HG03469 (cell line): ENCODE data around the gene ADAP1.
A peak's percentile ranks its signal among the peaks of the same experiment; 100 is the strongest.
"Not testable (repeated sequence)": the region's sequence is repeated elsewhere in the genome, so short reads cannot be mapped to it uniquely, and the experiment has no call there.

Experiments used
- ATAC-seq: cut with Tn5 transposase; IDR thresholded peaks from one replicate; pipeline ENCODE4 v1.9.1; 2021; ENCODE audit warnings: mild to moderate bottlenecking, moderate library complexity, moderate number of reproducible peaks; ENCODE audit not compliant: unreplicated experiment

The ADAP1 gene

GRCh38 chr7:975702-976473 is 21.4 kb upstream of the ADAP1 start:
- no peak for ATAC-seq

GRCh38 chr7:974820-975681 is 20.6 kb upstream of the ADAP1 start, which contains the start of gene COX19:
COX19 (minus strand) TSS chr7:975549; CDS start chr7:975509, 40 bp downstream.
- ATAC-seq, result peak; percentile 35

GRCh38 chr7:974172-974571 is 19.7 kb upstream of the ADAP1 start:
- no peak for ATAC-seq

- no peak for ATAC-seq
Observed at GRCh38 chr7:973312-973711, 18.8 kb upstream of the ADAP1 start.

- no peak for ATAC-seq
Observed at GRCh38 chr7:972676-973309, 18.3 kb upstream of the ADAP1 start.

GRCh38 chr7:972110-972509 is 17.6 kb upstream of the ADAP1 start:
- no peak for ATAC-seq

GRCh38 chr7:970744-971143 is 16.3 kb upstream of the ADAP1 start:
- no peak for ATAC-seq

GRCh38 chr7:969403-969802 is 14.9 kb upstream of the ADAP1 start:
- no peak for ATAC-seq

GRCh38 chr7:968205-969105 is 14.0 kb upstream of the ADAP1 start:
- no peak for ATAC-seq

- no peak for ATAC-seq
Observed at GRCh38 chr7:967361-968082, 13.0 kb upstream of the ADAP1 start.

- ATAC-seq, result no peak
Observed at GRCh38 chr7:966291-967069, 12.0 kb upstream of the ADAP1 start.

- ATAC-seq, result no peak
Observed at GRCh38 chr7:964401-965231, 10.1 kb upstream of the ADAP1 start.

GRCh38 chr7:963236-964078 is 9.0 kb upstream of the ADAP1 start:
- ATAC-seq, result no peak

GRCh38 chr7:962401-963081 is 8.1 kb upstream of the ADAP1 start:
- ATAC-seq, result no peak

GRCh38 chr7:961546-962400 is 7.3 kb upstream of the ADAP1 start:
- no peak for ATAC-seq

- not testable (repeated sequence) for ATAC-seq
Observed at GRCh38 chr7:960972-961371, 6.5 kb upstream of the ADAP1 start.
